ENCODE measurements around the gene KLKB1.

KLKB1 gene

DNA sequence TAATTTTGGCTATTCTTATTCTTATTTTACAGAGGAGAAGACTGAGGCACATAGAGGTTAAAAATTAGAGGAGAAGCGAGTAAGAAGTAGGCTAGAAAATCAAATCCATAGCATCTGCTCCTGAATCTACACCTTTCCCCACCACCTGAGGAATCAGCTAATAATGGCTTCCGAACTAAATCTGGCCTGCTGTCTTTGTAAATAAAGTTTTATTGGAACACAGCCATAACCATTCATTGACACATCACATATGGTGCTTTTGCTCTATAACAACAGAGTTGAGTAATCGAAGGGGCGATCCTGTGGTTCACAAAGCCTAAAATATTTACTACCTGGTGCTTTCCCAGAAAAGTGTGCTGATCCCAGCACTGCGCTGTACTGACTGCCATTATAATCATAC, 76.9 kb downstream of the KLKB1 start:
- TF ChIP-seq ESRRG (CRISPR knock-in tag; IDR thresholded peaks at IDR 0.05) = no peak
- no peak for TF ChIP-seq ZC3H10 (CRISPR knock-in tag; IDR thresholded peaks at IDR 0.05)
- no peak for ATAC-seq

DNA sequence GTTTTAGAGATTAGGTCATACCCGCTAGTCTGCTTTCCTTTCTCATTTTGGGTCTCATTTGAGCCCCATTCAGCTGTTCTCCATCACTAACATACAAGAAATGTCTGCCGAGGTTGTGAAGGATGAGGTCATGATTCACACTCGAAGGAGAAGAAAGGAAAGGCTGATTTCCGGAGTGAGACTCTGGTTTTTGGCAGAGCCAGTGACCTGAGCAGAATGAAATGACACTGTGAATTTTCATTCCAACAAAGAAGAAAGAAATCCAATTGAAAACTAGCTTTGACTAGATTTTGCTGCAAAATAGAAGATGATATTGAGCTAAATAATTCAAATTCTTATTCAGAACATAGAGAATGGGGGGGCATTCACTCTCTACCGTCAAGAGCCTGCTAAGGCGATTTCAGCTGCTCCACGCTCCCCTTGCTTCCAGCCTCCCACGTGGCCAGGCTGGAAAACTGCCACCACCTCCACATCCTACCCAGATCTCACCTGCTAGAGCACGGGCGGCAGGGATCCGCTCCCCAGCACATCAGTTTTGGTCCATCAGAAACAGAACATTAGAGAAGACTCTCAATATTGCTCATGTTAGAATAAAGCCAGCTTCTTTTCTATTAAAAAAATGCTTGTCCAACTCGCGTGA, 77.7 kb downstream of the KLKB1 start:
- no peak for ATAC-seq
- TF ChIP-seq SNAI2 (CRISPR knock-in tag; IDR thresholded peaks at IDR 0.05) (no peak), ZNF565 (CRISPR knock-in tag; conservative IDR thresholded peaks at IDR 0.05; ENCODE audit: low read depth) (no peak), ZC3H10 (CRISPR knock-in tag; IDR thresholded peaks at IDR 0.05) (no peak), TOX (CRISPR knock-in tag; IDR thresholded peaks at IDR 0.05; ENCODE audit: borderline replicate concordance) (no peak), GLIS3 (CRISPR knock-in tag; IDR thresholded peaks at IDR 0.05) (no peak), ZNF8 (CRISPR knock-in tag; IDR thresholded peaks at IDR 0.05) (no peak), ZFP3 (CRISPR knock-in tag; IDR thresholded peaks at IDR 0.05) (no peak)
- TF ChIP-seq, protein P1, sequence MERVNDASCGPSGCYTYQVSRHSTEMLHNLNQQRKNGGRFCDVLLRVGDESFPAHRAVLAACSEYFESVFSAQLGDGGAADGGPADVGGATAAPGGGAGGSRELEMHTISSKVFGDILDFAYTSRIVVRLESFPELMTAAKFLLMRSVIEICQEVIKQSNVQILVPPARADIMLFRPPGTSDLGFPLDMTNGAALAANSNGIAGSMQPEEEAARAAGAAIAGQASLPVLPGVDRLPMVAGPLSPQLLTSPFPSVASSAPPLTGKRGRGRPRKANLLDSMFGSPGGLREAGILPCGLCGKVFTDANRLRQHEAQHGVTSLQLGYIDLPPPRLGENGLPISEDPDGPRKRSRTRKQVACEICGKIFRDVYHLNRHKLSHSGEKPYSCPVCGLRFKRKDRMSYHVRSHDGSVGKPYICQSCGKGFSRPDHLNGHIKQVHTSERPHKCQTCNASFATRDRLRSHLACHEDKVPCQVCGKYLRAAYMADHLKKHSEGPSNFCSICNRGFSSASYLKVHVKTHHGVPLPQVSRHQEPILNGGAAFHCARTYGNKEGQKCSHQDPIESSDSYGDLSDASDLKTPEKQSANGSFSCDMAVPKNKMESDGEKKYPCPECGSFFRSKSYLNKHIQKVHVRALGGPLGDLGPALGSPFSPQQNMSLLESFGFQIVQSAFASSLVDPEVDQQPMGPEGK (CRISPR knock-in tag; IDR thresholded peaks at IDR 0.05; ENCODE audit: borderline replicate concordance) = no peak

GRCh38 chr4:186307497-186307896, 80.2 kb downstream of the KLKB1 start:
- no peak for ATAC-seq
- TF ChIP-seq ZC3H10 (CRISPR knock-in tag; IDR thresholded peaks at IDR 0.05) (no peak), BACH2 (CRISPR knock-in tag; IDR thresholded peaks at IDR 0.05; ENCODE audit: borderline replicate concordance) (no peak), ARNTL (CRISPR knock-in tag; IDR thresholded peaks at IDR 0.05; ENCODE audit: borderline replicate concordance, low read depth) (no peak), ISL1 (CRISPR knock-in tag; IDR thresholded peaks at IDR 0.05) (no peak), OSR1 (CRISPR knock-in tag; IDR thresholded peaks at IDR 0.05) (no peak), ZNF8 (CRISPR knock-in tag; IDR thresholded peaks at IDR 0.05) (no peak), GLIS3 (CRISPR knock-in tag; IDR thresholded peaks at IDR 0.05) (no peak), ZNF565 (CRISPR knock-in tag; conservative IDR thresholded peaks at IDR 0.05; ENCODE audit: low read depth) (no peak), TCF4 (CRISPR knock-in tag; IDR thresholded peaks at IDR 0.05; ENCODE audit: borderline replicate concordance) (no peak), PPARA (CRISPR knock-in tag; IDR thresholded peaks at IDR 0.05; ENCODE audit: borderline replicate concordance) (no peak), TOX (CRISPR knock-in tag; IDR thresholded peaks at IDR 0.05; ENCODE audit: borderline replicate concordance) (no peak), CSRNP3 (CRISPR knock-in tag; IDR thresholded peaks at IDR 0.05) (no peak), SNAI2 (CRISPR knock-in tag; IDR thresholded peaks at IDR 0.05) (no peak)
- TF ChIP-seq, protein P2, sequence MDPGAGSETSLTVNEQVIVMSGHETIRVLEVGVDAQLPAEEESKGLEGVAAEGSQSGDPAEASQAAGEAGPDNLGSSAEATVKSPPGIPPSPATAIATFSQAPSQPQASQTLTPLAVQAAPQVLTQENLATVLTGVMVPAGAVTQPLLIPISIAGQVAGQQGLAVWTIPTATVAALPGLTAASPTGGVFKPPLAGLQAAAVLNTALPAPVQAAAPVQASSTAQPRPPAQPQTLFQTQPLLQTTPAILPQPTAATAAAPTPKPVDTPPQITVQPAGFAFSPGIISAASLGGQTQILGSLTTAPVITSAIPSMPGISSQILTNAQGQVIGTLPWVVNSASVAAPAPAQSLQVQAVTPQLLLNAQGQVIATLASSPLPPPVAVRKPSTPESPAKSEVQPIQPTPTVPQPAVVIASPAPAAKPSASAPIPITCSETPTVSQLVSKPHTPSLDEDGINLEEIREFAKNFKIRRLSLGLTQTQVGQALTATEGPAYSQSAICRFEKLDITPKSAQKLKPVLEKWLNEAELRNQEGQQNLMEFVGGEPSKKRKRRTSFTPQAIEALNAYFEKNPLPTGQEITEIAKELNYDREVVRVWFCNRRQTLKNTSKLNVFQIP (CRISPR knock-in tag; IDR thresholded peaks at IDR 0.05; ENCODE audit: borderline replicate concordance, low read depth) = no peak
- TF ChIP-seq, protein P1 (CRISPR knock-in tag; IDR thresholded peaks at IDR 0.05; ENCODE audit: borderline replicate concordance) = no peak

DNA sequence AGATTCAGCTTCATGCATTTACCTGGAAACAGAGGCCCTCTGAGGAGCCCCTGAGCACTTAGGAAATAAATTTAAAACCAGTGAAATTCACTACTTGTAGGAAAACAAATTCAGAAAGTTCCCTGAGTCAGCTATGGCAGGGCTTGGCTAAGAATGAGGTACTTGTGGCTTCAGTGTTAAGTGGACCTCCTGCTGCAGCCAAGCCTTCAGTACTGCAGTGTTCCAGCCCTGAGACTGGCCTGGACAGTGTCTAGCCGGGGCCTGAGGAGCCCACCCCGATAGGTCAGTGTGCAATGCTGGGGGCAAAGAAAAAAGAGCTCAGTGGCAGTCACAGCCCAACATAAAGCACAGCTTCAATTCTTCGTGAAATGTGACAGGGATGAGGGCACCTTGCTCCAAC, 80.6 kb downstream of the KLKB1 start:
- no peak for ATAC-seq
- TF ChIP-seq ISL1 (CRISPR knock-in tag; IDR thresholded peaks at IDR 0.05) (no peak), CSRNP3 (CRISPR knock-in tag; IDR thresholded peaks at IDR 0.05) (no peak), SNAI2 (CRISPR knock-in tag; IDR thresholded peaks at IDR 0.05) (no peak), ESRRG (CRISPR knock-in tag; IDR thresholded peaks at IDR 0.05) (no peak), RARB (CRISPR knock-in tag; IDR thresholded peaks at IDR 0.05) (no peak), OSR1 (CRISPR knock-in tag; IDR thresholded peaks at IDR 0.05) (no peak), TCF4 (CRISPR knock-in tag; IDR thresholded peaks at IDR 0.05; ENCODE audit: borderline replicate concordance) (no peak), ZC3H10 (CRISPR knock-in tag; IDR thresholded peaks at IDR 0.05) (no peak), TOX (CRISPR knock-in tag; IDR thresholded peaks at IDR 0.05; ENCODE audit: borderline replicate concordance) (no peak), GLIS3 (CRISPR knock-in tag; IDR thresholded peaks at IDR 0.05) (no peak), ZNF70 (CRISPR knock-in tag; IDR thresholded peaks at IDR 0.05) (no peak), ARNTL (CRISPR knock-in tag; IDR thresholded peaks at IDR 0.05; ENCODE audit: borderline replicate concordance, low read depth) (no peak), PPARA (CRISPR knock-in tag; IDR thresholded peaks at IDR 0.05; ENCODE audit: borderline replicate concordance) (no peak)
- TF ChIP-seq, protein P1 (CRISPR knock-in tag; IDR thresholded peaks at IDR 0.05; ENCODE audit: borderline replicate concordance) = no peak
